Mononuclear cell (primary cell): ENCODE results near the gene HOXC11. TPM values are rescaled to one million over a fixed set of nuclear protein-coding genes. Genes with fewer than 3 reads are reported as not detected.

Experiments
- H3K27me3 ChIP-seq: 2 replicates; pipeline ENCODE4 v1.6.0; 2011; ENCODE audit warnings: low read length, control low read depth; ENCODE audit not compliant: insufficient read depth
- H3K4me1 ChIP-seq: 2 replicates; pipeline ENCODE4 v1.5.1; 2011; ENCODE audit warnings: mild to moderate bottlenecking, low read length, control low read depth; ENCODE audit not compliant: insufficient read depth
- H3K4me3 ChIP-seq: 2 replicates; pipeline ENCODE4 v1.5.1; 2011; ENCODE audit warnings: mild to moderate bottlenecking, low read length, moderate library complexity
- H3K9me3 ChIP-seq: 2 replicates; pipeline ENCODE4 v1.5.1; 2011; ENCODE audit warnings: low read depth, mild to moderate bottlenecking, control low read depth, low read length
- total RNA-seq: library from RNA; depleted of rRNA; stranded (reverse); fragments of >200 nt; gene quantifications from one replicate; pipeline ENCODE4 v1.2.3, GENCODE V29; 2012

HOXC11 gene
- total RNA-seq, 1 donor = not detected

DNA sequence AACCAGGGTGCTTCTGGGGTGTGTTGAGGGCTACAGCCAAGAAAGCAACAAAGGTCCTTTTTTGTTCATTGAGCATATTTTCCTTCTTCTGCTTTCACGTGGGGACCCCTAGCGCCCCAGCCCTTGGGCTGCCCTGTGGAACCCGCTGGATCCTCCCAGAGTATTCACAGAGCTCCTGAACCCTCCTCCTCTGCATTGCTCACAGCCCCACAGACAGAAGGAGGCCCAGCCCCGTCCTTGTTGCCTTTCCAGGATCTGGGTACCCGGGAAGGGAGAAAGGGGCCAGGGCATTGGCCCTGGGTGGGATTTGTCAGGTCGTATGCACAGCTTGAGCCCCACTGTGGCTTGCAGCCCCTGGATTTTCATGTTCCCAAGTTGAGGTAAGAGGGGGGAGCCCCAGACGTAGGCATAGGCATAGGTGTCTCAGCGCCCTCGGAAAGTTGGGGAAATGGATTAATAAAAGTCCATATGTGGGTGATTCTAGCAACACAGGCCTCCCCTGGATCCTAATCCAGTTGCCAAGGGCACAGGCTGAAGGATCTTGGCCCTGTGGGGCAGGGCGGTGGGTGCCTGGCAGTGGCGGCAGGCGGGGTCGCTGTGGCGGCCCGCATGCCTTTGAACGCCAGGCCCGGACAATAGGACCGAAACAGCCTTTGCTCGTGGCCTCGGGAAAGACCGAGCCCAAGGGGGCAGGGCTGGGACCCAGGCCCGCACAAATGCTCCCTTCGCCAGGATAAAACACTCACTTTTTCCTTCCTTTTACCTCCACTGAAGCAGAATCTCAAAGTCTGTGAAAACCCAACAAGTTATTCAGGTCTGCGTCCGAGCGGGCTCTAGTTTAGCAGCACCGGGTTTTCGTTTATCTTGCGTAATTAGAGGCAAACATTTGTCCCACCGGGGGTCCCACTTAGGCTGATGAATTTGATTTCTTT lies 9.0 kb downstream of the HOXC11 start:
- no peak overlapping the region for H3K4me3 ChIP-seq
- no peaks in the 10 kb centered on the region for H3K9me3 ChIP-seq

DNA sequence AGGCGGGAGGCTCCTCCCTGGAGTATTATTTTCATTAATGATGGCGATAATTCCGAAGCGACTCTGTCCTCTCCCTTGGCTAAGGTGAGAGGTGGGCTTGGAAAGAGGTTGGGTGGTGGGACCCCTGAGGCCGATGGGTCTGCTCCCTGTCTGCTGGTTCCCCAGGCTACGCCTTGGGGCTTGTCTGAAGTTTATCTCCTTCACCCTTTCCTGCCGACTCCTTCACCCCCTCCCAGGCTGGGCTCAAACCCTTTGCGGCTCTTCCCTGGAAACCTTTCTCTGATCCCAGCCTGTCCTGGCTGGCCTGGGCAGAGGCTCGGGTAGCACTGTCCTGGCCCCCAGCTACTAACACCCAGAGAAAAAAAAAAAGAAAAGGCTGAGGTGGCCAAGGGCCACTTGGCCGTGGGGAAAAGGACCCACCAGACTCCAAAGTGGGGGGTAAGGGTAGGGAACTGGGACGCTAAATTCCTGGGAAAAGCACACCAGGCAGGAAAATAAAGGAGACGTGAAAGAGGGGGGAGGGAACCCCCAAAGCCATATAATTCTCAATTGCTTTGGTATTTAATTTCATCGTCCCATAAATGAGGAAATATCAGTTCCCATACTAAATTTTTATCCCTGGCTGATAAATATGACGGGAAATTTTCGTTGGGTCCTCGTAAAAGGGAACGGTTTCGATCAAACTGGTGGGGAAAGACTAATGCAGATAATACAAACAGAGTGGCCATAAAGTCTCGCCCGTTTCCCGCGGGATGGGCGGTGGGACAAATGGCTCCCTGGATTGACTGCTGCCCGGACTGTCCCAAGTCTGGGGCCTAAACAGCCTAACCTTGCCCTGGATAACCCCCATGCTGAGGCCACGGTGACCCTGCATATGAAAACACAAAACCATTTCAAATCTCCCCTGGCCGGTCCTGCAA lies 10.0 kb downstream of the HOXC11 start:
- Histone ChIP-seq H3K9me3 (no peaks in the 10 kb centered on the region), H3K4me3 (no peak overlapping the region), H3K27me3 (peaks cover 94% of the 10 kb centered on the region), H3K4me1 (peaks cover 23% of the 10 kb centered on the region)

More for the DNA sequence above, 9.0 kb downstream of the HOXC11 start:
- H3K27me3 ChIP-seq = peaks cover 94% of the 10 kb centered on the region
- H3K4me1 ChIP-seq = peaks cover 23% of the 10 kb centered on the region

DNA sequence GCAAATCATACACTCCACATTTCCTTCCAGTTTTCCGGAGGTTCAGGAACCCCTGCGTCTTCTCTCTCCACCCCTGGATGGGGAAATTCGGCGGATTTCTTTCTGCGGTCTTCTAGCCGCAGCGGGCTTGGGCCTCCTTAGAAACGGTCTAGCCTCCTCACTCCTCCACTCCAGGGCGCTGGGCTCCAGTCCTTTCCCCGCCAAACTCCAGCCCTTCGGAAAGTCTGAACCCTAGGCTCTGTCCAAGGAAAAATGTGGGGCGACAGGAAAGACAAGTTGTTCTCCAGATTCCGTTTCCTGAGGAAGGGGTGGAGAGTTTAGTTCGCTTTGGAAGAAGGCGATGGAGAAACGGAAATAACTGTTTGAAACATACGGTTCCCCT lies 10.6 kb downstream of the HOXC11 start:
- Histone ChIP-seq H3K27me3 (peaks cover 96% of the 10 kb centered on the region), H3K4me3 (no peak overlapping the region), H3K9me3 (no peaks in the 10 kb centered on the region), H3K4me1 (peaks cover 23% of the 10 kb centered on the region)

DNA sequence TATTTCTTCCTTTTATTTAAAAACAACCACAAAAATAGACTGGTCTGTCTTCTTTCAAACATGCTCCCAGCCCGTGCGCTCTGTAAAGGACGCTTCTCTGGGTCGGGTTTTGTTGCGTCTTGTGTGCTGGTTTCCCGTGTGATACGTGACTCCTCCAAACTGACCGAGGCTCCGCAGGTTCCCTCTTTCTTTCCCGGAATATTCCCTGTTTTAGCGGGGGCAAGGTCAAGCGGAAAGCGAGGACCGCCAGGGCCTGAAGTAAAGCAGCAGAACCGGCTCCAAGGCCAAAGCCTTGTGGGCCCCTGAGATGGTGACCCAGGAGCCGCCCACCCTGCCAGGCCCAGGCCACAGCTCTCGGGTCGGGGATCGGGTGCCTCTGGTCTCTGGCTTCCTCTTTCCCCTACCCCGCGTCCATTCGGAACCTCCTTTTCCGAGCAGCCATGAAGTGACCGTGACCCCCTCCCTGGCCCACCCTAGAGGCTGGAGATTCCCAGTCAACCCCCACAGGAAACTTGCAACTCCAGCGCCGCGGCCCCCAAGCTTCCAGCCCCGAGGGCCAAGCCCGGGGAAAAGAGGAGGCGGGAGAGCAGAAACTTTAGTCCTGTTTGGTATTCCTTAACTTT lies 11.1 kb downstream of the HOXC11 start:
- H3K4me3 ChIP-seq = no peak overlapping the region
- peaks cover 96% of the 10 kb centered on the region for H3K27me3 ChIP-seq
- H3K4me1 ChIP-seq = peaks cover 27% of the 10 kb centered on the region
- no peaks in the 10 kb centered on the region for H3K9me3 ChIP-seq

DNA sequence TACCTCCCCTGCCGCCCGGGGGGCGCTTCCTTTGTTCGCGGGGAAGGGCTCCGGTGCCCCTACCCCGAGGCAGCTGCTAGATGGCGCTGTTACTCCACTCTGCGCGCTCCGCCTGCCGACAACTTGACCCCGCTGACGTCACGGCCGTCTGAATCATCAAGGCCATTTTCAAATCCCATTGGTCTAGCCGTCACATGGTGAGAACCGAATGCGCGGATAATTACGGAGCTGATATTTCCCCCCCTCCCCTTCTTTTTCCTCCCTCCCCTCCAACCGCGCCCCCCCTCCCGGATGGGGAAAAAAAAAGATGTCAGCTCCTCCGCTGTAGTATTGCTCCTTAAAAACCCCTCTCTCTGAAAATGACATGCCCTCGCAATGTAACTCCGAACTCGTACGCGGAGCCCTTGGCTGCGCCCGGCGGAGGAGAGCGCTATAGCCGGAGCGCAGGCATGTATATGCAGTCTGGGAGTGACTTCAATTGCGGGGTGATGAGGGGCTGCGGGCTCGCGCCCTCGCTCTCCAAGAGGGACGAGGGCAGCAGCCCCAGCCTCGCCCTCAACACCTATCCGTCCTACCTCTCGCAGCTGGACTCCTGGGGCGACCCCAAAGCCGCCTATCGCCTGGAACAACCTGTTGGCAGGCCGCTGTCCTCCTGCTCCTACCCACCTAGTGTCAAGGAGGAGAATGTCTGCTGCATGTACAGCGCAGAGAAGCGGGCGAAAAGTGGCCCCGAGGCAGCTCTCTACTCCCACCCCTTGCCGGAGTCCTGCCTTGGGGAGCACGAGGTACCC lies 12.2 kb downstream of the HOXC11 start, which contains the start of gene HOXC10:
TSS of gene HOXC10 (plus strand) at position 246 of the 791 bp plus-strand sequence. CDS start at position 360, 114 bp downstream.
- Histone ChIP-seq H3K4me3 (no peak within 1 kb of the TSS), H3K27me3 (peaks cover 96% of the 10 kb centered on the region), H3K9me3 (no peaks in the 10 kb centered on the region), H3K4me1 (peaks cover 34% of the 10 kb centered on the region)

DNA sequence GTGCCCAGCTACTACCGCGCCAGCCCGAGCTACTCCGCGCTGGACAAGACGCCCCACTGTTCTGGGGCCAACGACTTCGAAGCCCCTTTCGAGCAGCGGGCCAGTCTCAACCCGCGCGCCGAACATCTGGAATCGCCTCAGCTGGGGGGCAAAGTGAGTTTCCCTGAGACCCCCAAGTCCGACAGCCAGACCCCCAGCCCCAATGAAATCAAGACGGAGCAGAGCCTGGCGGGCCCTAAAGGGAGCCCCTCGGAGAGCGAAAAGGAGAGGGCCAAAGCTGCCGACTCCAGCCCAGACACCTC lies 12.7 kb downstream of the HOXC11 start:
- H3K4me3 ChIP-seq = no peak overlapping the region
- peaks cover 96% of the 10 kb centered on the region for H3K27me3 ChIP-seq
- H3K9me3 ChIP-seq = no peaks in the 10 kb centered on the region
- peaks cover 34% of the 10 kb centered on the region for H3K4me1 ChIP-seq

DNA sequence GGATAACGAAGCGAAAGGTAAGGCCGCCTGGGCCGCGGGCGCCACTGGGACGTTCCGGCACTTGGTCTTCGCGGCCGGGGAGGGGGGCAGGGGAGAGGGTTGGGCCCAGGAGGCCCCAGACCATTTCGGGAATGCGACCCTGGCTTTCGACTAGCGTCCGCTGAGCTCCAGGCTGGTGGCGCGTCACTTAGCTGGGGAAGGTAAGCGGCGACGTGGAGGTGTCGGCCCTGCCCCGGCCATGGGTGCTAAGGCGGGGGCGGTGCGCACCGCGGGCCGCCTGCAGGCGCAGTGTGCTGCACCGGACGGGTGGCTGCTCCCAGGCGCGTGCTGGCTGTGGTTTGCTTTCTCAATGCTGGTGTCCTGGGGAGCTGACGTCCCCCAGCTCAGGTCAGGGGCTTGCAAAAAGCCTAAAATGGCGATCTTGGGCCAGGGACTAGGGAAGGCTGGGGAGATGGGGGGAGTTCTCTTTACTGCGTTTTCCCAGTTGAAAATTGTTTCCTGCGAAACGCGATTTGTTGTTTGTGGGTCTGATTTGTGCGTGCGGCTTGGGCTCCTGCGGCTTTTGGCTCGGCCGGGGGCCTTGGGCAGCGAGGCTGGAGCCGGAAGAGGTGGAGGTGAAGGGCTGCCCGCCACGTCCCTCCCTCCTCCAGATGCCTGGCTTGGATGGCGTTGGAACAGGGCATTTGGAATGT lies 13.2 kb downstream of the HOXC11 start:
- Histone ChIP-seq H3K4me3 (no peak overlapping the region), H3K27me3 (peaks cover 96% of the 10 kb centered on the region), H3K4me1 (peaks cover 34% of the 10 kb centered on the region), H3K9me3 (no peaks in the 10 kb centered on the region)

DNA sequence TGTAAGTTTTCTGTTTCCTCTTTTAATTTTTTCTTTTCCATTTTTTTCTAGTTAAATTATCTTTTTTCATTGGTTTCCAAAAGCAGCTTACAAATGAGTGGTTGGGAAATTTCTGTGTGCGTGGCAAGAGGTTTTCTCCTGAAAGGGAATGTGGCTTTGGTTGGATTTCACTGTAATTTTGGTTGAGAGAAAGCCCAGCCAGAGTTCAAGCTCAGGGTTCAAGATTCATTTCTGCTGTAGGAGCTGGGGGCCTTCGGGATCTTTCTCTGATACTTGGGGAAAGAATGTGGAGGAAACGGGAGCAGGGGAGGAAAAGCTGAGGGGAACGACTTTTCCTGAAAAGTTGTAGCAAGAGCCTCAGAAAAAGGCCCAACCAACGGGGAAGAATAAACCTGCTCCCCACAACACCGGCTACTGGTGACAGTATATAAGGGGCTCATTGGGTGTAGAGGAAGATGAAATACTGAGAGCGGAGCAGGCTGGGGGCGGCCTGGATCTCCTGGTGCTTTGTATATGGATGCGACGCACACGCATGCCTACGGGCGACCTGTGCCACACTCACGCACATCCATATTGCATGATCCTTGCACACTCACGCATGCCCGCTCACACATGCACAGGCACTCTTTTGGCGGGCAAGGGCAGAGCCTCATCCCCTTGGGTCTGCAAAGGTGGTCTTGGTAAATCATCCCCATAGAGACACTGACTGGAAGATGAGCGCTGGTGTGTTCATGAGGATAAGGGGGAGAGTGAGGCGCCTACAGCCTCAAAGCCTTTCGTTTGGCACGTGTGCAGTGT lies 14.0 kb downstream of the HOXC11 start:
- Histone ChIP-seq H3K9me3 (no peaks in the 10 kb centered on the region), H3K4me1 (peaks cover 34% of the 10 kb centered on the region), H3K4me3 (no peak overlapping the region), H3K27me3 (peaks cover 96% of the 10 kb centered on the region)

DNA sequence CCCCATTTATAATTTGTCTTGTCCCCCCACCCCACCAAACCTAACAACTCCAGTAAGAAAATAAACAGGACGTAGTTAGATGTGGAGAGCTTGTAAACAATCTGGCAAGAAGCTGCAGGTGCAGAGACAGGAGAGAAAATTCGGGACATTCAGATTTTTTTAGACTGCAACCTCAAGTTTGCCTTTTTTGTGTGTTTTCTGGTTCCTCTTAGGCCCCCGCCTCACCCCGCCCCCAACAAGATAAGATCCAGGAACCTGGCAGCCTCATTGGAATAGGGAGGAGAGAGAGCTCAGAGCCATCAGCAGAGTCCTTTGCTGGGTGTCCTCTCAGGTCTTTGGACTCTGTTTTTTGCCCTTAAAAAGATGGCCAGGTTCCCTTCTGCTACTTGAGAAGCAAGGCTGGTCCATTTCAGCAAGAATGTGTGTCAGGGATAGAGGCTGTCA lies 14.9 kb downstream of the HOXC11 start:
- peaks cover 96% of the 10 kb centered on the region for H3K27me3 ChIP-seq
- no peak overlapping the region for H3K4me3 ChIP-seq
- no peaks in the 10 kb centered on the region for H3K9me3 ChIP-seq
- peaks cover 34% of the 10 kb centered on the region for H3K4me1 ChIP-seq

DNA sequence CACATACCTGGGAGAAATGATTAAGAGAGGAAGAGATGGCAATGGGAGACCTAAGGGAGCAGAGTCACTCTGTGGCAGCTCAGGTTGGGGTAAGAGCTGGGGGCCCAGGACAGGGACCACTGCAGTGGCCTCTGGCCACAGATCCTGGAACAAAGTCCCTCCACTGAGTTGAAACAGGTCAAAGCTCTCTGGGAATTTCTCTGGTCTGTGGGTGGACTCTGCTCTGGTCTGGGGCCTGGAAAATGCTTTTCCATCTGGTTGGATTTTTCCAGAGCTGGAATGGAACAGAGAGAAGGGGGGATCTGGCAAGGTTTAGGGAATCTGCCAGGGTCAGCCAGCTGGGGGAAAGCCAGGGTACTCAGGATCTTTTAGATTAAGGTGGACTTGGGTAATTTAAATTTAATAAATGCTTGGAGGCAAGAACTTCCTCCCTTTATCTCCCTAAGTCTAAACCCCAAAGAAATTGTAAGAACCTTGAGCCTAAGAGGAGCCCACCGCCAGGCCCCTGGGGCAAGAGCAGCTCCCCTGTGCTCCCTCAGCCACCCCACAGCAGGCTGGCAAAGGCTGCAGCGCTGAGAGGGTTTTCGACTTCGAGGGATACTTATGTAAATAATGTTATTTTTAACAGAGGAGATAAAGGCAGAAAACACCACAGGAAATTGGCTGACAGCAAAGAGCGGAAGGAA lies 15.8 kb downstream of the HOXC11 start:
- H3K9me3 ChIP-seq = no peaks in the 10 kb centered on the region
- H3K4me3 ChIP-seq = no peak overlapping the region

DNA sequence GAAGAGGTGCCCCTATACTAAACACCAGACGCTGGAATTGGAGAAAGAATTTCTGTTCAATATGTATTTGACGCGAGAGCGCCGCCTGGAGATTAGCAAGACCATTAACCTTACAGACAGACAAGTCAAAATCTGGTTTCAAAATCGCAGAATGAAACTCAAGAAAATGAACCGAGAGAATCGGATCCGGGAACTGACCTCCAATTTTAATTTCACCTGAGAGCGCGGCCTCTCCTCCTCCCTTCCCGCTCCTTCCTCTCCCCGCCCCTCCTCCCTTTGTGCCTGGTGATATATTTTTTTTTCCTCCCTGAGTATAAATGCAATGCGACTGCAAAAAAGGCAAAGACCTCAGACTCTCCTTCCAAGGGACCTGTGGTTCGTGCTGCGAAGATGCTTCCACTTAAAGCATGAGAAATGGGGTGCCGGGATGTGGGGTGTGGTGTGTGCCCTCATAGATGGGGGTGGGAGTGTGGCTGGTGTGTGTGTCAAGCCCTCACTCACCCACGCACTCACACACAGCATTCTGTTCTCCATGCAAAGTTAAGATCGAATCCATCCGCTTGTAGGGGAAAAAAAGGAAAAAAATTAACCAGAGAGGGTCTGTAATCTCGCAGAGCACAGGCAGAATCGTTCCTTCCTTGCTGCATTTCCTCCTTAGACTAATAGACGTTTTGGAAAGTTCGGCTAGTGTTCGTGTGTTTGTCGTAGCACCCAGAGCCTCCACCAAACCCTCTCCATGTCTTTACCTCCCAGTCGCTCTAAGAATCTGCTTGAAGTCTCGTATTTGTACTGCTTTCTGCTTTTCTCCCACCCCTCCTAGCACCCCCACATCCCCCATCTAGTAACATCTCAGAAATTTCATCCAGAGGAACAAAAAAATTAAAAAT lies 16.5 kb downstream of the HOXC11 start:
- Histone ChIP-seq H3K4me1 (peaks cover 30% of the 10 kb centered on the region), H3K4me3 (no peak overlapping the region), H3K9me3 (no peaks in the 10 kb centered on the region), H3K27me3 (peaks cover 97% of the 10 kb centered on the region)

More for the DNA sequence above, 15.8 kb downstream of the HOXC11 start:
- Histone ChIP-seq H3K4me1 (peaks cover 33% of the 10 kb centered on the region), H3K27me3 (peaks cover 96% of the 10 kb centered on the region)
